HepG2 (cell line): ENCODE results near the gene PLLP. TPM values are rescaled to one million over a fixed set of nuclear protein-coding genes. Genes with fewer than 3 reads are reported as not detected.

Source experiments
- BRF2 ChIP-seq: sonication (generic); formaldehyde crosslinking; IDR thresholded peaks from 2 replicates; pipeline ENCODE4 v1.8.1; 2022; ENCODE audit warnings: mild to moderate bottlenecking, missing genetic modification reagents
- ELF3 ChIP-seq: IDR thresholded peaks from 2 replicates; pipeline ENCODE4 v1.6.1; 2016; ENCODE audit warnings: missing genetic modification reagents, missing compliant biosample characterization
- HNF4G ChIP-seq, 2 experiments: sonication (generic) in 1 of 2; formaldehyde crosslinking in 1 of 2; IDR thresholded peaks; 2 replicates each; pipeline versions ENCODE4 v1.4.0 to v1.6.1; 2011 to 2020; ENCODE audit warnings: borderline replicate concordance in 2 of 2, low read depth in 2 of 2, mild to moderate bottlenecking in 2 of 2, low read length in 1 of 2, missing genetic modification reagents in 1 of 2, moderate library complexity in 1 of 2
- LRRFIP1 ChIP-seq: sonication (generic); formaldehyde crosslinking; conservative IDR thresholded peaks from 2 replicates; pipeline ENCODE4 v1.4.0; 2020; ENCODE audit warnings: missing genetic modification reagents
- MBD4 ChIP-seq: IDR thresholded peaks from 2 replicates; pipeline ENCODE4 v1.6.1; 2012; ENCODE audit warnings: low read length, inconsistent platforms, borderline replicate concordance
- NR2C2 ChIP-seq: sonication (generic); formaldehyde crosslinking; IDR thresholded peaks from 2 replicates; pipeline ENCODE4 v1.4.0; 2020; ENCODE audit warnings: missing genetic modification reagents, mild to moderate bottlenecking, moderate library complexity, borderline replicate concordance
- PCBP1 ChIP-seq: fragments of 200-400 bp; formaldehyde crosslinking; IDR thresholded peaks from 2 replicates; pipeline ENCODE4 v1.6.1; 2017; ENCODE audit warnings: mild to moderate bottlenecking, low read depth, low read length, borderline replicate concordance
- PTBP1 ChIP-seq: fragments of 200-400 bp; formaldehyde crosslinking; IDR thresholded peaks from 2 replicates; pipeline ENCODE4 v1.6.1; 2018; ENCODE audit warnings: low read length, low read depth; ENCODE audit not compliant: poor library complexity, severe bottlenecking
- RORA ChIP-seq: sonication (generic); formaldehyde crosslinking; IDR thresholded peaks from 2 replicates; pipeline ENCODE4 v1.5.0; 2020; ENCODE audit warnings: mild to moderate bottlenecking, missing genetic modification reagents, moderate library complexity
- SKI ChIP-seq: fragments of 450-650 bp; IDR thresholded peaks from one replicate; pipeline ENCODE4 v1.6.1; 2018; ENCODE audit warnings: mild to moderate bottlenecking; ENCODE audit not compliant: partially characterized antibody
- SOX13 ChIP-seq, 3 experiments: fragments of 450-650 bp in 1 of 3; sonication (generic) in 1 of 3; formaldehyde crosslinking in 1 of 3; IDR thresholded peaks in 2 of 3; conservative IDR thresholded peaks in 1 of 3; 2 replicates each; pipeline versions ENCODE4 v1.5.0 to v1.6.1; 2016 to 2020; ENCODE audit warnings: antibody characterized with exemption in 1 of 3, mild to moderate bottlenecking in 1 of 3, missing compliant biosample characterization in 1 of 3, missing genetic modification reagents in 1 of 3, moderate library complexity in 1 of 3
- TFE3 ChIP-seq: IDR thresholded peaks from 2 replicates; pipeline ENCODE4 v1.6.1; 2016
- TGIF2 ChIP-seq: IDR thresholded peaks from 2 replicates; pipeline ENCODE4 v1.6.1; 2016; ENCODE audit warnings: control low read depth, missing compliant biosample characterization
- THAP7 ChIP-seq: sonication (generic); formaldehyde crosslinking; IDR thresholded peaks from 2 replicates; pipeline ENCODE4 v1.8.1; 2023; ENCODE audit warnings: mild to moderate bottlenecking, missing genetic modification reagents
- ZMAT3 ChIP-seq: sonication (generic); formaldehyde crosslinking; conservative IDR thresholded peaks from 2 replicates; pipeline ENCODE4 v1.7.0; 2021; ENCODE audit warnings: missing genetic modification reagents
- ZNF143 ChIP-seq: sonication (generic); formaldehyde crosslinking; IDR thresholded peaks from 2 replicates; pipeline ENCODE4 v1.4.0; 2020; ENCODE audit warnings: missing genetic modification reagents
- ZNF274 ChIP-seq: sonication (generic); formaldehyde crosslinking; IDR thresholded peaks from 2 replicates; pipeline ENCODE4 v1.5.1; 2020; ENCODE audit warnings: mild to moderate bottlenecking, missing genetic modification reagents
- ZNF367 ChIP-seq: sonication (generic); formaldehyde crosslinking; IDR thresholded peaks from 2 replicates; pipeline ENCODE4 v1.4.0; 2020; ENCODE audit warnings: missing genetic modification reagents, borderline replicate concordance
- ZNF567 ChIP-seq: sonication (generic); formaldehyde crosslinking; IDR thresholded peaks from 2 replicates; pipeline ENCODE4 v1.8.1; 2023; ENCODE audit warnings: mild to moderate bottlenecking, missing genetic modification reagents, borderline replicate concordance
- ZNF691 ChIP-seq: sonication (generic); formaldehyde crosslinking; IDR thresholded peaks from 2 replicates; pipeline ENCODE4 v1.4.0; 2020; ENCODE audit warnings: missing genetic modification reagents, low read depth, mild to moderate bottlenecking, borderline replicate concordance
- ZNF788 ChIP-seq: sonication (generic); formaldehyde crosslinking; IDR thresholded peaks from 2 replicates; pipeline ENCODE4 v1.5.0; 2020; ENCODE audit warnings: mild to moderate bottlenecking, missing genetic modification reagents, borderline replicate concordance
- ZSCAN20 ChIP-seq: sonication (generic); formaldehyde crosslinking; IDR thresholded peaks from 2 replicates; pipeline ENCODE4 v1.4.0; 2020; ENCODE audit warnings: missing genetic modification reagents, mild to moderate bottlenecking, borderline replicate concordance
- polyA plus RNA-seq, 8 experiments: library from polyadenylated mRNA; depleted of rRNA in 3 of 8; stranded (reverse) in 7 of 8; unstranded in 1 of 8; fragments of >200 nt; fragmentation: Illumina TruSeq in 4 of 8; extraction: Trizol in 4 of 8; gene quantifications; 2 replicates each; pipeline versions ENCODE4 v1.2.1 to v1.2.3, GENCODE V29; 2011 to 2016; ENCODE audit warnings: low read depth in 4 of 8, missing spikeins in 1 of 8, mixed read lengths in 1 of 8; ENCODE audit not compliant: insufficient read depth in 1 of 8
- total RNA-seq, 5 experiments: library from RNA; depleted of rRNA; stranded (reverse); fragments of >200 nt; fragmentation: Illumina TruSeq; extraction: Trizol; gene quantifications; 2 replicates each; pipeline ENCODE4 v1.2.3, GENCODE V29; 2016; ENCODE audit warnings: low read depth in 1 of 5

The PLLP gene
- total and polyA plus RNA-seq, 2 of the 13 experiments (the other 11 are each of a cell fraction or from before 2014, with no cell fraction given): 60.6 to 127 TPM

GRCh38 chr16:57245472-57246113 lies 38.9 kb downstream of the PLLP start (continued):
- TF ChIP-seq PCBP1 (no peak), ELF3 (CRISPR knock-in tag) (no peak), ZMAT3 (CRISPR knock-in tag) (no peak), ZNF691 (CRISPR knock-in tag) (0 out of 2 replicates have a peak, but pooled peaks have one; percentile 0), RORA (CRISPR knock-in tag) (no peak), SOX13 (IDR thresholded peaks at IDR 0.05) (no peak), SOX13 (CRISPR knock-in tag; conservative IDR thresholded peaks at IDR 0.05 in 1 of 2, IDR thresholded peaks at IDR 0.05 in 1 of 2) (no peak), MBD4 (no peak), SKI (no peak), ZNF567 (CRISPR knock-in tag) (no peak), TGIF2 (CRISPR knock-in tag) (no peak), ZNF143 (CRISPR knock-in tag) (no peak), NR2C2 (no peak), ZNF788 (CRISPR knock-in tag) (no peak), LRRFIP1 (CRISPR knock-in tag) (no peak), ZNF274 (CRISPR knock-in tag) (no peak), ZSCAN20 (CRISPR knock-in tag) (peak; percentile 39; the same call in 1 of the 2 replicates), PTBP1 (no peak), TFE3 (CRISPR knock-in tag) (no peak; the same call in 1 of the 2 replicates), HNF4G (IDR thresholded peaks at IDR 0.05; ENCODE audit: borderline replicate concordance, low read depth, low read length) (no peak), HNF4G (CRISPR knock-in tag; IDR thresholded peaks at IDR 0.05; ENCODE audit: borderline replicate concordance, low read depth) (no peak), BRF2 (CRISPR knock-in tag) (peak; percentile 0; the same call in 1 of the 2 replicates), THAP7 (no peak), ZNF367 (CRISPR knock-in tag) (no peak)
